Adrenal gland (tissue), 5 donors: ENCODE data around the gene ARL8B.
"Not testable (repeated sequence)": the region's sequence is repeated elsewhere in the genome, so short reads cannot be mapped to it uniquely, and the experiment has no call there.

ENCODE experiments used
- CTCF ChIP-seq, 6 experiments: fragments of 450-650 bp in 4 of 6; fragments of 200-600 bp in 2 of 6; sonication (generic) in 1 of 6; IDR thresholded peaks; 1 replicate in 5 of 6; 2 replicates in 1 of 6; pipeline versions ENCODE4 v1.5.1 to v1.8.0; 2016 to 2021; ENCODE audit warnings: antibody characterized with exemption in 6 of 6, mild to moderate bottlenecking in 2 of 6, moderate library complexity in 1 of 6
- POLR2A ChIP-seq, 2 donors: fragments of 450-650 bp; IDR thresholded peaks; one replicate each; pipeline ENCODE4 v1.6.1; 2017; ENCODE audit warnings: antibody characterized with exemption in 2 of 2, mild to moderate bottlenecking in 2 of 2, moderate library complexity in 1 of 2
- donor health status: DM: no; HTN: no; CAD: no.

- TF ChIP-seq CTCF, POLR2A (IDR thresholded peaks at IDR 0.05): not testable (repeated sequence)
These were observed 56.9 kb downstream of the ARL8B start for GRCh38 chr3:5179036-5179435.
